ENCODE data around the gene AKT2.

Gene AKT2

DNA sequence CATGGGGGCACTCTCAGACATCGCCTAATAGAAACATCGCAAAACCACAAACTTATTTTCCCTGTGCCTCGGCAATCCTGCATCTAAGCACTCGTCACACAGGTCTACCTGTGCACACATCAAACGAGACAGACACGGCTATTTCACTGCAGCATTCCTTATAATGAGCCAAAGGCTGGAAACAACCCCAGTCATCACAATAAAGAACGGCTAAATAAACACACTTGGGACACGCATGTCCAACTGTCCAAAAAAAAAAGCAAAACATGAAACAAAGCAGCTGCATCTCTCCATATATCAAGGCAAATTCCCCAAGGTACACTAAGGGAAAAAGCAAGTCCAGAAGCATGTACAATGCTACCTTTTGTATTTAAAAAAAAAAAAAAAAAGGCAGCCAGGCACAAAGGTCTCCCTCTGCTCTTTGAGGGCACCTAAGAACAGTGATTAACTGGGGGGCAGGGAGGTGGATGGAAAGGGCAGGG lies 31.5 kb downstream of the AKT2 start:
- no peak for DNase-seq (ENCODE audit: low read depth in 2 of 2)

DNA sequence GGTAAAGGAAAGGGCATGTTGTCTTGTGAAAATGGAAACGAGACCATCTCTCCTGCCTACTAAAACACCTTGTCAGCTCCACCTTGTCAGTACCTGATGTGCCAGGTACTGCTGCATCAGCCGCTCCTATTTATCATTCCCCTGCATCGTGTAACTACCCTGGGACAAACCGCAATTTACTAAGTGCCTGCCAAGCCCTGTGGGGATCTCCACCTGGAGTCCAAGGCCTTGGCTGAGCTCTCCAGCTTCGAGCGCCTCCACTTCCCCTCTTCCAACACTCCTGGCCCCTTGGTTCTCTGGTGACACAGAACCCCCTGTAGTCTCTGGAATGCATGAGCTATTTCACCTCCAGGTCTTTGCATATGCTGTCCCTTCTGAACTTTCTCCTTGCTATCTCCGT lies 32.8 kb downstream of the AKT2 start:
- no peak for DNase-seq (ENCODE audit: low read depth in 2 of 2)

DNA sequence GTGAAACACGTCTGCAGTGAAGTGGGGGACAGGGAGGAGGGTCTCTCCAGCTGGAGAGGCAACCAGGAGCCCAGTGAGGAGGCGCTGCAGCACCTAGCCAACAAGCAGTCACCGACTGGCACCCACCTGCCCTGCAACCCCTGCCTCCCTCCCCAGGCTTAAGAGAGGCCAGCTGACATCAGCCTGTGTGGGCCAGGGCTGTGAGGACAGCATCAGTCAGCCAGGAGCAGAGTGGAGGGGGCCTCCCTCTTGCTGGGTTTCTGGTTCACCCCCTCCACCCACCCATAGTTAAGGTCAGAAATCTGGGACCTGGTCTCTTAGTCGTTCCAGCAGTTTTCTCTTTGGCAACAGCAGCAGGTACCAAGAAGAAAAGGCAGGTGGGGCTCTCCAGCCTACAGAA lies 33.2 kb downstream of the AKT2 start:
- no peak for DNase-seq (ENCODE audit: low read depth in 2 of 2)

DNA sequence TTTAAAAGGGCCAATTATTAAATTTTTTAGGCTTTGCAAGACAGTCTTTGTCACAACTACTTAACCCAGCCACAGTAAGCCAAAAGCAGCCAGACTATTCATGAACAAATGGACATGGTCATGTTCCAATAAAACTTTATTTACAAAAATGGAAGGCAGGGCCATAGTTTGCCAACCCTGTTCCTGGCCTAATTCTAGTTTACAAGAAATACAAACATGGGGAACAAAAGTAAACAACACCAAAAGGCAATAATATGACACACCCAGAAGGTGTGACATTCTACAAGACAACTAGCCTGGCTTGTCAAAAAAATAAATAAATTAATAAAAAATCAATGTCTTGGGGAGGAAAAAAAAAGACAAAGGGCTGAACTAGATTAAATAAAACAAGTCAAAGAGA lies 33.9 kb downstream of the AKT2 start:
- DNase-seq (ENCODE audit: low read depth in 2 of 2) = no peak

DNA sequence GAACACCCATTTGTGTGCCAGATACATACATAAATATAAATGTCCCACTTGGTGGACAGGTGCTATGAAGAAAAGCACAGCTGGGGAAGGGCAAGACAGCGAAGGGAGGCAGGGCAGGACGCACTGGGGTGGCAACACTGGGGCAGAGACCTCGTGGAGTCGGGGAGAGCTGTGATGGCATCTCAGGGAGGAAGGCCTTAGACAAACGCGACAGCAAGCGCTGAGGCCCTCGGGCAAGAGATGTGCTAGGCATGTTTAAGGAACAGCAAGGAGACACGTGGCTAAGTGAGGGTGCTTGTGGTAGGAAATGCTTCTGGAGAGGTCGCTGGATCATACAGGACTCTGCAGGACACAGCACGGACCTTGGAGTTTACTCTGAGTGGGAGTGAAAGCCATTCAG lies 35.4 kb downstream of the AKT2 start:
- DNase-seq (ENCODE audit: low read depth in 2 of 2) = no peak

DNA sequence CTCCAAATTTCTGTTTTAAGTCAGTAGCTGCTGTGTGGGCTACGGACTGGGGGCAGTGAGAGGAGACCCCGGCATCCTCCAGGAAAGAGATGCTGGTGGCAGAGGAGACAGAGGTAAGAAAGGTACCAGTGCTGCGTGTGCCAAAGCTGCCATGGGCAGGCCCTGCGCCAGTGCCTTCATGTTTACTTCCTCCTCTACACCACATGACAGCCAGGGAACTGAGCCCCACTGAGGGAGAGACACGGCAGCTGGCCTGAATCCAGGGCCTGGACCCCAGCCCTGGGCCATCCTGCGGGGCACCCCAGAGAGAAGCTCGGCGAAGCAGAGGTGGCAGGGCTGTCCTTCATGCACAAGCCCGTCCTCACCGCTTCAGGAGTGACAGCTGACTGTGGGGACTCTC lies 35.9 kb downstream of the AKT2 start:
- no peak for DNase-seq (ENCODE audit: low read depth in 2 of 2)

DNA sequence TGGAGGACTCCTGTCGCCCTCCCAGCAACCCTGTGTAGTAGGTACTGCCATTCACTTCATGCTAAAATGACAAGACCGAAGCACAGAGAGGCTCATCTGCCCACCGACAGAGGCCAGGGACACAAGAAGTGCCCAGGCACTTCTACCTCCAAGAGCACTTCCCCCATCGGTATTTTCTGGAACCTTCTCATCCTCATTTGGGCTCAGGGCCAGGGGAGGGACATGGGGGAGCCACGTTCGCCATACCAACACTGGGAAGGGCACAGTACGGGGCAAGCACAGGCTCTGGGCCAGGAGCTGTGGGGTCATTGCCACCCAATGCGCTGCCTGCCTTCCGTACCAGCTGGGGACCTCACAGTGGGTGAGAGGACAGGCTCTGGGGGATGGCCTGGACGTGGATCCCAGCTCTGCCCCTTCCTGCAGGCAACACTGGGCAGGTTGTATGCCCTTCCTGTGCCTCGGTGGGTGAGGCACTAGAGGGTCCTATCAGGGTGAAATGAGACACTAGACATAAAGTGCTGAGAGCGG lies 37.3 kb downstream of the AKT2 start:
- no peak for DNase-seq (ENCODE audit: low read depth in 2 of 2)

DNA sequence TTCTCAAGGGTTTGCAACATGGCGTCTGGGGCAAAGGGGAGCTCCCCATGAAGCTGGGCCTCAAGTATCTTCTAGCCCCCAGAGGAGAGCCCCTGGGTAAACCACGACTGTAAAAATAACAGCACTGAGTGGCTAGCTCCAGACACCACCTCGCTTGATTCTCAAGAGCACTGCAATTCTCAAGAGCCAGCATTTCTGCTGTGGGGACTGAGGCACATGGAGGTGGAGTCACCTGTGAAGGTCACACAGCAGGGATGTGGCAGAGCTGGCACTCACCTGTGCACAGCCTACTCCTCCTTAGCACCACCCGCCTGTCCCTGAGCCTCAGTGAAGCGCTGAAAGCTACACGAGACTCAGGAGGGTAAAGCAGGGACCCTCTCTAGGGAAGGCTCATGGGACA lies 38.0 kb downstream of the AKT2 start:
- DNase-seq (ENCODE audit: low read depth in 2 of 2) = no peak

DNA sequence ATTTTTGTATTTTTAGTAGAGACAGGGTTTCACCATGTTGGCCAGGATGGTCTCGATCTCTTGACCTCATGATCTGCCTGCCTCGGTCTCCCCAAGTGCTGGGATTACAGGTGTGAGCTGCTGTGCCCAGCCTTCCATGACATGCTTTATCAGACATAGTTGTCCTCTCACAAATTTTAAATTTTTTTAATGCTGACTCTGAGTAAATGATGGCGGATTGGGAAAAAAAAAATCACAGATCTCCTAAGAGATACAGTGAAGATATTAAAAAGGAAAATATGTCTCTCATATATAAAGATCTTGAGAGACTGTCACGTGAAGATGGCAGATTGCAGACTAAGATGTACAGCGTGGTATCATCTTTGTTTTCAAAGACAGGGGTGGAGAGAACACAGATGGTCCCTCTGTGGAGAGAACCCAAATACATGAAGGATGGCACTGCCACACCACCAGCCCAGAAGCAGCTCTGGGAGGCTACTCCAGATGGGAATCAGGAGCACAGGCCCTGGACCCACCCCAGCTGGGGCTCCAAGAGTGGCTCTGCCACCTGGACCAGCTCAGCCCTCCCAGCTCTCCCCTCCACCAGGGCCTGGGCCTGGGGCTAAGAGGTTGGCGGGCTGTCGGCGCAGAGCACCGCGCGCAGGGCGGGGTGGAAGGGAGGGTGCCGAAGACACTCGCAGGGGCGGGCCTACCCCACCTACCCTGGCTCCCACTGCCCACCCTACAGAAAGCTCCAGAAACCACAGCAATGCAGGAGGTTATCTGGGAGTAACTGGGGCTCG lies 38.7 kb downstream of the AKT2 start:
- no peak for DNase-seq (ENCODE audit: low read depth in 2 of 2)

DNA sequence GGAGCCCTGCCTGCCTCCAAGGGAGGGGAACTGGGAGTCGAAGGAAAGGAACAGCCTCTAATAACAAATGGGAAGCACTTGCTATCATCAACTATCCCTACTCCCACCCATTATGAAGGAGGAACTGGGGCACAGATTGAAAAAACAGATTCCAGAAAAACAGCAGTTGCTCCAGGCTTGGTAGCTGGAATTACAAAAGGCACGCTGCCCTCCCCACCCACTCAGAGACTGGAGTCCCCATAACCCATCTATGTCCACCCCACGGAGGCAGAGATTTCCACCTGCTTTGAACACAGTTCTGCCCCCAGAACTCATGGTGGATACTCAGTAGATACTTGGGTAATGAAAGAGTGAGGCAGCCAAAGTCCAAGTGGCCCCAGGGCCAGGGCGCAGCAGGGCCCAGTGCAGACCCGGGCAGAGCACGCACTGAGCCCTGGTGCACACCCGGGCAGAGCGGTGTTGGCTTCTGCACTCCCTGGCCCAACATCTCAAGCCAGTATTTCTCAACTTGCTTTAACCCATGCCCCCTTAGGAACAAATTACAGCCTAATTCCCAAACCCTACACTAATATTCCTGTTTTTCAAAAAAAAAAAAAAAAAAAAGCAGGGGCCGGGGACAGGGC lies 39.5 kb downstream of the AKT2 start:
- DNase-seq (ENCODE audit: low read depth in 2 of 2) = no peak

DNA sequence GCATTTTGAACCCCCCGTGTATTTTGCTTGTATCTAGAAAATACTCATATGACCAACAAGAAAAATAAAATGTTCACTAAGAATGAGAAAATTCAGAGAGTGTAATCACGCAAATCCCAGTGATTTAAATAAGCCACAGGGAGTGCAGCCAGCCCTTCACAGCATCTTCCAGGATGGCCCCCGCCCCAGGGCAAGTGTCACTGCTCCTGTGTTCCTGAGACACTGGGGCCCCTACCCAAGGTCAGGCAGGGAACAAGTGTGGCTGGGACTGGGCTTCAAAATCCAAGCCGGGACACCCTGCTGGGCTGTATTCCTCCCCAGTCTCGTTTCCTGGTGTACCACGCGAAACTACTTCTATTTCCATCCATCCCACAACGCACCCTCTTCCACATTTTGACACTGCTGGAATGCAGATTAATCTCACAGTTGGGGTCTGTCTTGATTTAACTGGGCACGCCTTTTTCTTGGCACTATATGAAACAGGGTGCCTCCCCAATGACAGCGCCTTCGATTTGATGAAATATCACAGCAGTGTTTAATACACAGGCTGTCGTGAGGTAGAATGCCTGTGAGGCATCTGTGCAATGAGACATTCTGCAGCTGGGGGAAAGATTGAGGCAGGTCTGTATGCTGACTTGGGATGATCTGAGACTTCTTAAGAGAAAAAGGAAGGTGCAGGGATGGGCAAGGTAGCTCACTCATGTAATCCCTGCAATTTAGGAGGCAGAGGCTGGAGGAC lies 40.4 kb downstream of the AKT2 start:
- no peak for DNase-seq (ENCODE audit: low read depth in 2 of 2)

DNA sequence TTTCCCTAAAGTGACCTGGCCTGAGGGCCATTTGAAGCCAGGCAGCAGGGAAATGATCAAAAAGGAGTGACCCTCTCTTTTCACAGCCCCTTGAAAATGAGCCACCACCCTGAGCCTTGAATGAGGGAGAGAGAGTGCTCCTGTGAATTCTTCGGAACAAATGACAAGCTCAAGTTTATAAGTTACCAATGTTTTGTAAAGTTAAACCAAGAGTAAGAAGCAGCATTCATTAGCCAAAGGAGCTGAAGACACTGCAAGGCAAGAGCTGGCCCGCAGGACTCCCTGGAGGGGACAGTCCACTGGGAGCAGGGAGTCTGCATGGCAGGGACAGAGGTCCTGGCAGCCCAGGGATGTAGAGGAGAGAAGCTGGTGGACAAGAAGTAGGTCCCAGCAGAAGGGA lies 42.0 kb downstream of the AKT2 start:
- no peak for DNase-seq (ENCODE audit: low read depth in 2 of 2)

DNA sequence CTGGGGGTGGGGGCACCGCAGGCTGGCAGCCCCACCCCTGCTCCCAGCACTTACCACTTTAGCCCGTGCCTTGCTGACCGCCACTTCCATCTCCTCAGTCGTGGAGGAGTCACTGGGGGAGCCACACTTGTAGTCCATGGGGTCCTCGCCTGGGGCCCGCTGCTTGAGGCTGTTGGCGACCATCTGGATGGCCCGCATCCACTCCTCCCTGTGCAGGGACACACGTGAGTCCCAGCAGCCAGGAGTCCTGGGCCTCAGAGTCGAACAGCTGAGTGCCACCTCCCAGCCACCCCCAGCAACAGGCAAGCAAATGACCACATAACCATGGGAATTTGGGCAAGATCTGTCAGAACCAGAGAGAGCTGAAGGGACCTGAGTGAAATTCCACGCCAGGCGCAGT lies 42.7 kb downstream of the AKT2 start:
- DNase-seq (ENCODE audit: low read depth in 2 of 2) = no peak

DNA sequence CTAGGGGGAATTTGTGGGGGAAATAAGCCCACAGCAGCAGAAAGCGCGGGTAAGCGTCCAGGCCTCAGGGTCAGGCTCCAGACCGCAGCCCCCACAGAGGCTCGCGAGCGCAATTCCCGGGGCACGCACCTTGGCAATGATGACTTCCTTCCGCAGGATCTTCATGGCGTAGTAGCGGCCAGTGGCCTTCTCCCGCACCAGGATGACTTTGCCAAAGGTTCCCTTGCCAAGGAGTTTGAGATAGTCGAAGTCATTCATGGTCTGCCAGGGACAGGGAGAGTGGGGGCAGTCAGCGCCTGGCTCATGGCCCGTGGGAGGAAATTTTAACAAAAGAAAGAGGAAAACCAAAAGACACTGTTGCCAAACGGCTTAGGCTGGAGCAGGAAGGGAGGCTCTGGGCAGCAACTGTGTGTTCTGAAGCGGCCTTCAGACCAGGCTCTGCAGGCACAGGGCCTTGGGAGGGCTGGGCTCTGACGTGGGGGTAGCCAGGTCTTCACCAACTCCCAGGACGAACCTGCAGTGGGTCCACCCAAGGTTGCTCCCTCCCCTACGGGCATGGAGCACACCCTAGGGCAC lies 43.2 kb downstream of the AKT2 start:
- no peak for DNase-seq (ENCODE audit: low read depth in 2 of 2)

DNA sequence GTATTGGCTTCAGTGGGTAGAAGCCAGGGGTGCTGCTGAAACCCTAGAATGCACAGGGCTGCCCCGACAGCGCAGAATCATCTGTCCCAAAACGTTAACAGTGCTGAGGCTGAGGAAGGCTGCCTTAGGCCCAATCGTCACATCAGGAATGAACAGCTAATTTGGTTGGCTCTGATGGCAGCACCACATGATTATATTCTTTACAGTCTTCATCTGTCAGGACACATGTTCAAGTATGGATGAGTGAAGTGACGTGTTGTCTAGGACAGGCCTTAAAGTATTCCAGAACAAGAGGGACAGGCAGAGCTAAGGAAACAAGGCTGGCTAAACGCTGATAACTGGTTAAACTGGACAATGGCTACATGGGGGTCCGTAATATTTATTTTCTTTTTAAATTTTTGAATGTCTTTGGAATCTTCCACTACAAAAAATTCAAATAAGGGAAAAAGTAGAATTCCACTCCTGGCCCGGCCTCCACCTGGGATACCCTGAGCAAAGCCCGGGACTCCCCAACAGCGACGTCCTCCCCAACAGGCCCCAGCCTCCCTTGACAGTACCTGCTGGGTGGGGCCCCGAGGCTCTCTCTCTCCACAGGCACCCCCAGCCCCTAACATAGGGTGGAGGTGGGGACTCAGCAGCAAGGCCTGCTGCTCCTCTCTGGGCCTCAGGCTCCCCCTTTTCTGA lies 43.9 kb downstream of the AKT2 start:
- DNase-seq (ENCODE audit: low read depth in 2 of 2) = no peak

DNA sequence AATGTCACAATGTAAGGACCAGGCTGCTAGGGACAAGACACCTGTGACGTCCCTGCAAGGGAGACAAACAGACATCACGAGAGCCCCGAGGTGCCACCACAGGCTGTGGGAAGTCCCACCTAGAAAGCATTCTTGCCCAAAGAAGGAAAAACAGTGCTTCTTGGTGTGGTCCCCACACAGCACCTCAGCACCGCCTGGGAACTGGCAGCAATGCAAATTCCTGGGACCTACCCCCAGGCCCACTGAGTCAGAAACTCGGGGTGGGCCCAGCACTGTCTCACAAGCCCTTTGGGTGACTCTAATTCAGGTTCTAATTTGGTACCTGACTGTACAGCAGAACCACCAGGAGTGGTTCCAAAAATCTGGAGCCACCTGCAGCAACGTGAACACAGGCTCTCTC lies 44.8 kb downstream of the AKT2 start:
- no peak for DNase-seq (ENCODE audit: low read depth in 2 of 2)

DNA sequence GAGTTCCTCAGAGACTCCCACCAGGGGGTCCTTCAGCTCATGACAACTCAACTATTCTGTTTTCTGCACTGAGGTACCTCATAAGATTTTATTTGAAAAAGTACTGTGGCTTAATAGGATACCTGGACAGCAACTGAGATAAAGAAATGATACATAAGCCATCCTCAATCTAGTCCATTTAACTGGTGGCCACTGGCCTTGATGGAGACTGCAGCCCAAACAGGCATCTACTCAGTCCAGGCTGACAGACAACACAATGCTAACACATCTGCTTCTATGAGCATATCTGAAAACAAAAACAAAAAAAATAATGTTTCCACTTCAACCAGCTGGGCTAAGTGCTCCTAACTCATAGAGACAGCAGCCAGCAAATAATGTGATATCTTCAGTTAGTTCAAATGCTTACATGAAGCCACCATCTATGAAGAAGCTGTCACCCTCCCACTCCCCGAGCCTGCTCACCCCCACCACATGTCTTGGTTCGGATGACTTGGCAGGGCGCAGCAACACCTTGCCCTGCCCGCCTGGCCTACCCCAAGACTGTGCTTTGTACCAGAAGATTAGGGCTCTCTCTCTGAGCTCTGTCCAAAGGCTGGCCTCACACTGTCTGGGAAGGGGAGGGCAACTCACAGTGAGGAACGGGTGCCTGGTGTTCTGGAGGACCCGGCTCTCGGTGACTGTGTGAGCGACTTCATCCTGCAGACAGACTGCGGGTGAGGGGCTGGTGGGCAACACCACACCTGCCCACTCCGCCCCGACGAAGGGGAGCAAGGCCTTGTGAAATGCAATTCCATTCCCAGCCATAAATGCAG lies 45.5 kb downstream of the AKT2 start:
- no peak for DNase-seq (ENCODE audit: low read depth in 2 of 2)

DNA sequence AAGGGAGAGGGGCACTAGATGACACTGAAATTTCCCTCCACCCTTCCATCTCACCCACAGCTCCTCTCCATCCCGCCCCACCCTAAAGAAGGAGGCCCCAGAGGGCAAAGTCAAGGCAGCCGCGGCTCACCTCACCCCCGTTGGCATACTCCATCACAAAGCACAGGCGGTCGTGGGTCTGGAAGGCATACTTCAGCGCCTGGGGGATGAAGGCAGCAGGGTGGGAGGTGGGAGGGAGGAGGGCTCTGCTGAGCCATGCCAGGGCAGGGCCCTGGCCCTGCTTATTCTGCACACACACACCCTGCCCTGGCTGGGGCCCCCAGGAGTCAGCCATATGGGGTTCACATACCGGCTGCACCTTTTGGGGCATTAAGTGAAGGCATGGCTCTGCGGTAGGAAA lies 46.4 kb downstream of the AKT2 start:
- DNase-seq (ENCODE audit: low read depth in 2 of 2) = no peak

DNA sequence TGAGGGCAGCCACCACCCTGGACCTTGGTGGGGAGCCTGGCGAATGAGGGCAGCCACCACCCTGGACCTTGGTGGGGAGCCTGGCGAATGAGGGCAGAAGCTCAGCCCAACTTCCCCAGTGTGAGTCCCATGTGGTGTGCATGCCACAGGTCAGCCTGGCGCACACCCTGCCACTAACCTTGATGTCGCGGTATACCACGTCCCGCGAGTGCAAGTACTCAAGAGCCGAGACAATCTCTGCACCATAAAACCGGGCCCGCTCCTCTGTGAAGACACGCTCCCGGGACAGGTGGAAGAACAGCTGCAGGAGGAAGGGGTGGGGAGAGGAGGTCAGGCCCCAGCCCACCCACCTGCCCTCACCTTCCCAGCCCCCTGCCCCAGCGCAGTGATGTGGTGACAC lies 47.4 kb downstream of the AKT2 start:
- DNase-seq (ENCODE audit: low read depth in 2 of 2) = no peak

DNA sequence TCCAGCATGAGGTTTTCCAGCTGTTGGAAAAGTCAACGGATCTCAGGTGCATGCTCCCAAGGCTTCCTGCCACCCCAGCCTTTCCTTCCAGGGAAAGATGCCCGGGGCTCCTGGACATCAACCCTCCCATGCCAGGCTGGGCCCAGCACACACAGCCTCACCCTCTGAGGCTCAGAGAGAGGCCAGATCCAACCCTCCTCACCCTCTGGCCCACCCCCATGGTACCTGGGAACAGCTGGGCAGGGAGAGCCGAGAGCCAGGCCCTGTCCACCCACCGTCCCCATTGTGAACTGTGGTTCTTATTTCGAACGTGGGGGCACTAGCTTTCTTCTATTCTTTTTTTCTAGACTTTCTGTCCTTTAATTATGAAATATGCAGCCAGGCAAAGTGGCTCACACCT lies 48.8 kb downstream of the AKT2 start:
- DNase-seq (ENCODE audit: low read depth in 2 of 2) = no peak

DNA sequence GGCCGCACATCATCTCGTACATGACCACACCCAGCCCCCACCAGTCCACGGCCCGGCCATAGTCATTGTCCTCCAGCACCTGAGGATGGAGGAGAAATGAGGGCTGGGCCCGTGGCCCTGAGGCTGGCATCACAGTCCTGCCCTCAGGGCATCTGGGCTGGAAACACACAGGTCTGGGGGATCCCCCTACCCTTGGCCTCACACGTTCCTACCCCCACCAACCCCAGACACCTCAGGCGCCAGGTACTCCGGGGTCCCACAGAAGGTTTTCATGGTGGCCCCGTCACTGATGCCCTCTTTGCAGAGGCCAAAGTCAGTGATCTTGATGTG lies 49.2 kb downstream of the AKT2 start:
- DNase-seq (ENCODE audit: low read depth in 2 of 2) = no peak
